ENCODE data around the gene HIVEP1.

The HIVEP1 gene

GRCh38 chr6:12022481-12022880, 10.4 kb downstream of the HIVEP1 start:
- DNase-seq, result no peak

DNA sequence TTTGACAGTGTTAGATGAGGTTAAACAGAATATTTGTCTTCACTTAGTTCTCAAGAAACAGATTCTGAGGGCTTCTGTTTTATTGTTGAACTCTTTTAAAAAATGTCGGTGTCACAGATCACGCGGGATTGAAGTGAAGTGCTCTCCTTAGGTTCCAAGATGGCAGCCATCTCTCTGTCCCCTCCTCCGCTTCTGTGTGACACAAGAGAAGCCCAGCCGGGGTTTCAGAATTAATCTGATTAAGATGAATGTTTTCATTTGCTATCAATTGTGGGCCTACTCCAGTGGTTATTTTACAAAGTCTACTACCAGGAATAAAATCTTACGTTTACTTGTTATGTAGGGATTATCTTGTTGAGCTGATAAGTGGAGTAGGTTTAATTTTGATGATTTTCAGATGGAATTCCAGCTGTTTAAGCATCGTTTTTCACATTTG, 10.9 kb downstream of the HIVEP1 start:
- DNase-seq, result no peak

DNA sequence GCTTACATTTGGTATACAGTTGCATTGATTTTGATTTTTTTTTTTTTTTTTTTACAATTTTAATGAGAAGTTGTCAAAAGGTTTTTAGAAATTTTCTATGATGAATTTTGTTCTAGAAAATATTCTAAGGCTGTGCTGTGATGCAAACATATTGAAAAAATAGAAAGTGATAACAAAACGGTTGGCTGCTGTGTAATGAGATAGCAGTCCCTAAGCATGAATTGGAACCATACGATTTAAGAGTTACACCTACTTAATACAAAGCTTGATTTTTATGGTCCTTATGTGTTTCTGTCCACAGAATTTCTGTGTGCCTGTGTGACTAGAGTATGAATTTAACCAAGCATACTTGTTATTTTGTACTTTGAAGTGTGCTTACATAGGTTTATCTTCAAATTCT, 12.1 kb downstream of the HIVEP1 start:
- DNase-seq, result no peak

GRCh38 chr6:12024699-12025434, 12.8 kb downstream of the HIVEP1 start:
- no peak for DNase-seq

- DNase-seq, result no peak
These were observed 14.0 kb downstream of the HIVEP1 start for GRCh38 chr6:12026120-12026519.

- DNase-seq, result no peak
These were observed 14.7 kb downstream of the HIVEP1 start for GRCh38 chr6:12026833-12027232.

DNA sequence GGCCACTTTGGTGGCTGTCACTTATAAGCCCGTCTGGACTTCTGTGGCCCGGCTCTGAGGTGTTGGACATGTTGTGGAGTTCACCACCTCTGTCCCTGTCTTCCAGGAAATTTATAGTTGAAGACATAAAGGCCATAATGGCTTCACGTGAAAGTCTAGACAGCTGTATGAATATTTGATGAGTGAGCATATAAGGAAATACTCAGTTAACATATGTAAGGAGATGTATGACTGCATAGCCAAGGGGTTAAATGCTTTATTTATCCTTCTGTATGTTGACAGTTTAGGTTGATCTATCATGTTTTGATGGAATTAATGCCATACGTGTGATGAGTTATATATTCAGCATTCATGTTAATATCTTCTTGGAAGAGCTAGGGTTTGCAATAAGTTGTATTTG, 16.1 kb downstream of the HIVEP1 start:
- no peak for DNase-seq

GRCh38 chr6:12029979-12030737, 18.0 kb downstream of the HIVEP1 start:
- DNase-seq, result no peak

DNA sequence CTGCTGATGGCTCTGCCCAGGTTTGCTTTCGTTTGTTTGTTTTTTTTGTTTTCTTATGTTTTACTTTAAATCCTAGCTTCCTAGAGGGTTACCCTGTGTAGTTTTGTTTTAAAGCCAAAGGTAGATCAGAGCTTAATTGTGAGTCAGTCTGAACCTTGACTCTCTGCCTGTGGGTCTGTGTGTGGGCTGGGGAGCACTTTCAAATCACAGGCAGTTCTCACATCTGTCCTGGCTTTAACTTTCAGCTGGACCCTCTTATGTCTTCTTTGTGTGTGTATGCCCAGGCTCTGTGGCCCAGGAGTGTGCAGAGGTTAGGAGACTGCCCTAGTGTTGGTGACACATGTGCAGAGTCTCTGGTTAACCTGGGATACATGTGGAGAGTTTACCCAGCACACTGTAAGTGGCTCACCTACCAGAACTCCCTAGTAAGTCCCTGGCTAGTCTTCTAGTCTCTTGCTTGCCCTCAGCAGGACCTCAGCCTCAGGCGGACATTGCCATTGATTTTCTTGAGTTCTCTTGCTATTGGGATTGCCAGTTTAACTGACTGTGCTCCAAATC, 19.0 kb downstream of the HIVEP1 start:
- DNase-seq, result no peak

GRCh38 chr6:12032783-12033573, 20.9 kb downstream of the HIVEP1 start:
- DNase-seq, result no peak

GRCh38 chr6:12033770-12034169, 21.7 kb downstream of the HIVEP1 start:
- DNase-seq, result no peak

DNA sequence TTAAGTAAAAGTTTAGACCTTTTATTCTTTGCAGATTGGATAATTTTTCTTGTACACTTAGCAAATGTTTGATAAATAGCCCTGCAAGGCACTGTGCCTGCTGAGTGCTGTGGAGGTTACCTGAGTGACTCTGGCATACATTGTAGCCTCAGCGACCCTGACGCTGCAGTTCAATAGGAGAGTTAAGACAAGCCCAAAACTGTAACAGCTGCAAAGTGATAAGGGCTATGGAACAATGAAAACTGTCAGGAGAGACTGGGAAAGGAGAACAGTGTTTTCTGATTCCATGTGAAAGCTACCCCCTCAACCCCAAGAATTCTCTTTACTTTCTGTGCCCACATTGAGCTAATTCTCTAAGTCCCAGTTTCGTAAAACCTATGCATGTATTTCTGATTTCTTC, 22.2 kb downstream of the HIVEP1 start:
- DNase-seq, result no peak

GRCh38 chr6:12034837-12035236, 22.7 kb downstream of the HIVEP1 start:
- DNase-seq, result no peak

- DNase-seq, result no peak
These were observed 24.7 kb downstream of the HIVEP1 start for GRCh38 chr6:12036766-12037165.

DNA sequence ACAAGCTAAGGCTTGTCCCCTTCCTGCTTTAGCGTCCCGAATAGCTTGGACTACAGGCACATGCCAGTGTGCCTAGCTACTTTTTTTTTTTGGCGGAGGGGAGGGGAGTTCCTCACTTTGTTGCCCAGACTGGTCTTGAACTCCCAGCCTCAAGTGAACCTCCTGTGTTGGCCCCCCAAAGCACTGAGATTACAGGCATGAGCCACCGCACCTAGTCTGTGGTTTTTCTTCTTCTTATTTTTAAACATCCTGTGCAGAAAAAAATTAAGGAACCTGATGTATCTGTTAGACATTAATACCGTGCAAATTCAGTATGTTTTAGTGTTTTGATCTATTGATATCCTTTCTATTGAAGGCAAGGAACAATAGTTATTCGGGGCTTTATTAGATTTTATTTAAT, 25.7 kb downstream of the HIVEP1 start:
- DNase-seq, result no peak

DNA sequence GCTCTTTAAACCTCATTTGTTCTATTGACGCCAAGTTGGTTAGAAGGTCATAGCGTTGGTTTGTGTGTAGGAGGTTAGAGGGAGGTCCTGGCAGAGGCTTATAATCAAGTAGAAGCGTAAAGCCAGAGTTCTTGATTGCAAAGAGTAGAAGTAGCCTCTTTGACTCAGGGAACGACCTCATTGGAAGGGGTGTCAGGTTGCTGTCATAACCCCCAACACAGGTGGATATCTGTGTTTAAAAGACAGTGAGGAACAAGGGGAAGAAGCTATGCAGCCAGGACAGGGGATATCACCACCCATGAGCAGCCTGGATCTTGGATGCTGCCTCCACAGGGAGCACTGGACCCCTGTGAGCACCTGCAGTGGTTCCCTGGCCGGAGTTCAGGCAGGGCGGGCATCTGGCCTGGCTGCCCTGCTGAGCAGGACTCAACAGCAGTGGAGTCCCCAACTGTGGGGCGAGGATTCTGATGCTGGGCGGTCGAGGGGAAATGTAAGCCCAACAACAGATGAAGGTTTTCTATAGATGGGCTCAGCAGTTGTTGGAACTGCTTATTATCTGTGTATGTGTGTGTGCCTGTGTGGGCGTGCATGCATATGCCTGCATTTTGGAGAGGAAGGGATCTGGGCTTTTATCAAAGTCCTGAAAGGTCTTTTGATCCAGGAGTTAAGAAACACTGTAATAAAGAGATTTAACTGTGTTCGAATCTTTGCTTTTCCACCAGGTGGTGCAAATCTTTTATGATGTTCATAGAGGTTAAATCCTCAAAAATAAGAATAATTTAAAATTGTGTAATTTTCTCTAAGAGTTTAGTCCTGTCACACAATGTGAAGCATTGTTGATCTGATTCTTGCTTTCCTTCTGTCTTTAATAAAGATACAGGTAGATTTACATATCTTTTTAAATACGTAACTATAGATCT, 27.7 kb downstream of the HIVEP1 start:
- DNase-seq, result no peak

DNA sequence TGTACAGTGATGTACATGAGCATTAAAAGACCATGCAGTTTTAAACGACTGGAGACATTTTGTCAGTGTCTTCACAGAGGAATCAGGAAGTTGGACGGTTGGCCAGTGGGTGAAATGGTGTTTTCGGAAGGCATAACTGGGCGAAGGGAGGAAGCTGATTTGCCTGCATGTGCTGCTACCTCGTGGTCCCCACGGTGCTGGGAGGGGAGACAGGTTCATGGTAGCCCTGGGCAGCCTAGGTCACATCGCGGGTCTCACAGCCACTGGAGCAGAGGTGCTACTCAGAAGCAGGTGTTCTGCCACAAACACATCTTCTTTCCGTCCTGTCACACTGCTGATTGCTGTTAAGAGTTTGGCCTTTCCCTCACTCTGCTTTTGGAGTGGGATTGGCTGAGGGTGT, 35.2 kb downstream of the HIVEP1 start:
- no peak for DNase-seq

GRCh38 chr6:12047792-12048432, 35.8 kb downstream of the HIVEP1 start:
- no peak for DNase-seq

- no peak for DNase-seq
These were observed 36.5 kb downstream of the HIVEP1 start for GRCh38 chr6:12048609-12049008.

- DNase-seq, result no peak
These were observed 37.1 kb downstream of the HIVEP1 start for GRCh38 chr6:12049165-12049564.

DNA sequence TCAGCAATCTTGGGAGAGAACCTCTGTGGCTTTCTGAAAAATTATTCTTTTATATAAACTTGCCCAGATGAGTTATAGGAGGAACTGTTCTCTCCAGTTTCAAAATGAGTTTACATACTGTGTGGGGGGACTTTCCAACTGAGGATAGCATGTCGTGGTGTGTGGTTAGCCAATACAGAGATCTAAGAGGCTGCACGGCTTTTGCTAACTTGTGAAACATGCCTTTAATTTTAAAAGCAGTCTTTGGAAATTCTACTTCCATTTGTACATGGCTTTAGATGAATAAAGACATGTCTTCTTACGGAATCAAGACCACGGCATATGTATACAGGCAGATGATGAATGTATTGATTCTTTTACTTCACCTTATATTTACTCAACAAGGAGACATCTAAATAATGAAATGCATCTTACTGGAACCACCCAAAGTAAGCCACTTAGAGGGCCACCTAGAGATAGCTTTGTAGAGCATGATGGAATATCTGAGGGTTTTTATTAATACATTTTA, 39.8 kb downstream of the HIVEP1 start:
- no peak for DNase-seq
